Glomerular visceral epithelial cell (primary cell): ENCODE data around the gene SAC3D1.

Experiments used
- DNase-seq: peaks from one replicate; pipeline ENCODE4 v3.0.0-alpha.2; 2016; ENCODE audit errors: extremely low spot score

Gene SAC3D1

DNA sequence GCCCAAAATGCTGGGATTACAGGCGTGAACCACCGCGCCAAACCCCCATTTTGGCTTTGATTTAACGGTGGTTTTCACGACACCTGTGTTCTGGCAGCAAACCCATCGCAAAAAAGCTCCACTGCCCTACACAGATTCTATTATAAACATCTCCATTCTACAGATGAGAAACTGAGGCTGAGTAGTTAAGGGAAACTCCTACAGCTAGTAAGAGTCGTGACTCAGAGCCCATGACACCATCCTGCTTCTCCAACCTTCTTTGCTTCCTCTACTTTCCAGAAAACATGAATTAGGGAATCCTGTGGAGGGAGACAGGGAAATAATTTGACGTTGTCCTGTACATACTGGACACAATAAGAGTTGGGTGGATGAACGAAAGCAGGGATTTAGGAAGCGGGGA lies 14.2 kb upstream of the SAC3D1 start:
- no peak for DNase-seq

GRCh38 chr11:65027213-65028067 lies 13.6 kb upstream of the SAC3D1 start, which contains the start of gene SNX15:
SNX15 (plus strand) TSS chr11:65027439; CDS start chr11:65027538, 99 bp downstream.
- DNase-seq = peak; percentile 96

GRCh38 chr11:65032216-65032615 lies 8.8 kb upstream of the SAC3D1 start:
- no peak for DNase-seq

DNA sequence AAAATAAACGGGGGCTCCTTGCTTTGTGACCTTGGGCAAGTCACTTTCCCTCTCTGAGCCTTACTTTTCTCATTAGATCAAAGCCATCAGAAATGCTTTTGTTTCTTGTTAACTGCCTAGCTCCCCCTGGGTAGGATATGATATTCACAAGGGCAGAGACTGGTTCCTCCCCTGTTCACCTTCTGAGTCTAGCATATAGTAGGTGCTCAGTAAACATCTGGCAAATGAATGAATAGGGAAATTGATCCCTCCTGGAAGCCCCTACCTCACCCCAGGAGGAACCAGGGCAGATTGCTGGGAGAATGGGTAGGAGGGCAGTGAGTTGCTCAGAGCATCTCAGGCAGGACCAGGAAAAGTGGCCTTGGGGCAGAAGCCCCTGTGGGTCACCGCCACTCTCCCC lies 6.6 kb upstream of the SAC3D1 start:
- DNase-seq = no peak

DNA sequence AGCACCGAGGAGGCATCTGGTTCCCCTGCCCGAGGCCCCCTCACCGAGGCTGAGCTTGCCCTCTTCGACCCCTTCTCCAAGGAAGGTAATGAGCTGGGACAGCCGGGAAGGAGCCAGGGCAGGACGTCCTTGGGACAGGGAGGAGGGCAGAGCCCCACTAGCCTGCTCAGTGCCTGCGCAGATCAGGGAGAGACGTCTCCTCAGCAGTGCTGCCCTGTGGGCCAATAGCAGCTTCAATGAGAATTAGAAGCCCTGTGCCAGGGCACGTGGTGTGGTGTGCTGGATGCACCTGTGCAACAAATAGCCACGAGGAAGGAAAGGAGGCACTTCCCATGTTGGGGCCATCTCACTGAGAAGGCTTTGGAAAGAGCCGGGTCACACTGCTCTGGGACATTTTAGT lies 5.4 kb upstream of the SAC3D1 start:
- DNase-seq = no peak

DNA sequence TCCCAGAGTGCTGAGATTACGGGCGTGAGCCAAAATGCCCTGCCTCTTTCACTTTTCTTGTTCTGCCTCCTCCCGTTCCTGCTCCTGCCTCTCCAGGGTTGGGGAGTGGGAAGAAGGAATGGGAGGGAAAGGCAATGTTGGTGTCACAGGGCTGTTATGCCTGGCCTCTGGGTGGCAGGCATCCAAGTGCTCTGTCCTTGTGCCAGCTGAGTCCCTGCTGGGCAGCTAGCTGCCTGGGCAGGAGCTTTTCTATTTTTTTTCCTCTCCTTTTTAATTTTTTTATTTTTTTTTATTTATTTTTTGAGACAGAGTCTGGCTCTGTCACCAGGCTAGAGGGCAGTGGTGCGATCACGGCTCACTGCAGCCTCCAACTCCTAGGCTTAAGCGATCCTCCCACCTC lies 4.1 kb upstream of the SAC3D1 start:
- no peak for DNase-seq

- no peak for DNase-seq
These were observed 527 bp upstream of the SAC3D1 start for GRCh38 chr11:65040520-65040846.

- DNase-seq = no peak
These were observed 1.9 kb downstream of the SAC3D1 start for GRCh38 chr11:65042891-65043290.

GRCh38 chr11:65043881-65044501 lies 3.0 kb downstream of the SAC3D1 start:
- no peak for DNase-seq

DNA sequence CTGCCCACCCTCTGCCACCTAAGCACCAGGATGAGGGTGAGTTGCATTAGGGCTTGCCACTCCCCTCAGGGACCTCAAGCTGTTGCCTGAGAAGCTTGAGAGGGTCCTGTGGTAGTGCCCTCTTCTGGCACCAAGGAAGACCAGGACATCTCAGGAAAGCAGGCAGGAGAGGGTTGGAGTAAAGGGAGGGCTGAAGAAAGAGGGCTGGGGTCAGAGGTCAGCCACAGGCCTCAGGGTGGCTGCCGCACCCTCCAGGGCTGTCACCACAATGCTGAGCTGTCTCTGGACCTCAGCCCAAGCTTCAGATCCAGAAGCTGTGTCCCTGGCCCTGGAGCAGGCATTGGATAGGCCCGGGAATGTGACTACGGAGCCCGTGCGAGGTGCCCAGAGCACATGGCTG lies 4.1 kb downstream of the SAC3D1 start:
- DNase-seq = no peak

DNA sequence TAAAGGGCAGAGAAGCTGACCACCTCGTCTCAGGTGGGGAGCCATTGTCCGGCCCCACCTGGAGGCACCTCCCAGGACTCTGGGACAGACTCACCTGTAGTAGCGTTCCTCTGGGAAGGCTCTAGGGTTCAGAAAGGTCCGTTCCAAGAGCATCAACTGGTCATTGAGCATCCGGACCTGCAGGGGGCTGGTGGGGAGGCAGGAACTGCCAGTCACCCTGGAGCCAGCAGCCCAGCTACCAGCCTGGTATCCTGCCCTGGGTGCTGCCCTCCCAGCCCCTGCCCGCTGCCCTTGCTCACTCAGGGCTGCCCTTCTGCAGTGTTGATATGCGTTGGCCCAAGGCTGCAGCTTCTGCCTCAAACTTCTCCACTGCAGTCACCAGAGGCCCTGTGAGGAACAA lies 4.7 kb downstream of the SAC3D1 start:
- no peak for DNase-seq

GRCh38 chr11:65047581-65048422 lies 6.8 kb downstream of the SAC3D1 start:
- no peak for DNase-seq

GRCh38 chr11:65051398-65051858 lies 10.4 kb downstream of the SAC3D1 start:
- DNase-seq = no peak

- no peak for DNase-seq
These were observed 13.0 kb downstream of the SAC3D1 start for GRCh38 chr11:65053827-65054508.

GRCh38 chr11:65055538-65055937 lies 14.5 kb downstream of the SAC3D1 start:
- no peak for DNase-seq

- DNase-seq = no peak
These were observed 16.0 kb downstream of the SAC3D1 start for GRCh38 chr11:65056999-65057398.

DNA sequence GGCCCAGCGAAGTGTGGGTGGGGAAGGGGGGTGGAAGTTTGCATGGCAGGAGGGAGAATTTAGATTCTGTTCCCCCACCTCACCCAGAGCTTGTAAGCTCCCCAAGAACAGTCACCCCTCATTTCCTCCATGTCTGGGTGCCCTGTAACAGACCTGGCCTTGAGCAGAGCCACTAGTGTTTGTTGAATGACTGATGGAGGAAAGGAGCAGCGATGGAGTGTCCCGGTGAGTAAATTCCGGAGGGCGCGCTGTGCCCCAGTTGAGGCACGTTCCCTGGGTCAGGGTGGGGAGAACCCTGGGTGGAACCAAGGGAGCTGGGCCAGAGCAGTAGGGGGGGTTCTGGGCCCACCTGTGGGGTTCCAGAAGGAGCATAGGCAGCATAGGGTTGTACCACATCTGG lies 16.5 kb downstream of the SAC3D1 start:
- no peak for DNase-seq

DNA sequence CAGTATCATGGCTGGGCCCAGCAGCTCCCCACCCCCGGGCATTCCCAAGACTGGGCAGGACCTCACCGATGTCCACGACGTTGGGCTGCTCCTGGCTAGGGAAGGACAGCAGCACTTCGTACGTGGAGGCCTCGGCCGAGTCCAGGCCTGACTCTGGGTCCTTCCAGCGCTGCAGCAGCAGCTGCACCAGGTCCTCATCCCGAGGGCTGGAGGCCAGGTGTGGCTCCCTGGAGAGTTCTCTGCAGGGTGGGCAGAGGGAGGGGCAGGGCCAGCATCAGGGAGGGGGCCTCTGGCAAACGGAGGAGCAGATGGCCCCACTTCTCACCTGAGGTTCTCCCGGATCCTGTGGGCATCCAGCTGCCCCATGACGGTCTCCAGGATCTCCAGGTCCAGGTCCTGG lies 17.0 kb downstream of the SAC3D1 start:
- no peak for DNase-seq

- no peak for DNase-seq
These were observed 17.5 kb downstream of the SAC3D1 start, which contains the start of gene NAALADL1 for GRCh38 chr11:65058419-65059054. NAALADL1 (minus strand) TSS chr11:65058553; CDS start chr11:65058521, 32 bp downstream.

- no peak for DNase-seq
These were observed 18.5 kb downstream of the SAC3D1 start for GRCh38 chr11:65059523-65059922.
